Measurements from ENCODE around the gene ITLN1.

The ITLN1 gene

DNA sequence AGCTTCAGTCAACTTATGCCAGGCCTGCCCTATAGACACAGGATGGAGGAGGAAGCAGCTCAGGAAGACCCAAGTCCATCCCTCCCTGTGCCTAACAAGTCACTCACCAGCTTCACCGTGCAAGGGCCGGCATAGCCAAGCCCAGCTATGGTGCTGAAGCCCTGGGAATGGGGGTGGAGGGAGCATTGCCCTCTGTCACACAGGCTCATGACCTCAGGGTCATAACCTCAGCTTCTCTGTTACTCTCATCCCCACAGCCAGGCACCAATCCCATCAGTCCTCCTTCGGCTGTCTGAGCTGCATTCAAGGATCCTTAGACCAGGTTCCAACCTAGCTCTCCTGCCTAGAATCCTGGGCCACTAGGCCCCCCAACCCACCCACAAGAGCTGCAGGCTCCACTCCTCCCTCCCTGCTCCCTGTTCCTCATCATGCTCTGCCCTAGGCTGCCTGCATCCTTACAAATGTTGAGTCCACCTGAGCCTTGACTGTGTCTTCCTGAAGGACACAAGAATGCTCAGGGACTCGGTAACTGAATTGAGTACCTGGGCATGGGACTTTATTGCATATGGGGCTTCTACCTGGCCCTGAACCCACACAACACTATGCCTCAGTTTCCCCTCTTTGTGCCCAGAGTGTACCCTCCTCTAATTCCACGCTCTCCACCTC, 24.0 kb downstream of the ITLN1 start:
- DNase-seq (ENCODE audit: extremely low read depth, low read depth), result no peak
- TF ChIP-seq, protein P1, sequence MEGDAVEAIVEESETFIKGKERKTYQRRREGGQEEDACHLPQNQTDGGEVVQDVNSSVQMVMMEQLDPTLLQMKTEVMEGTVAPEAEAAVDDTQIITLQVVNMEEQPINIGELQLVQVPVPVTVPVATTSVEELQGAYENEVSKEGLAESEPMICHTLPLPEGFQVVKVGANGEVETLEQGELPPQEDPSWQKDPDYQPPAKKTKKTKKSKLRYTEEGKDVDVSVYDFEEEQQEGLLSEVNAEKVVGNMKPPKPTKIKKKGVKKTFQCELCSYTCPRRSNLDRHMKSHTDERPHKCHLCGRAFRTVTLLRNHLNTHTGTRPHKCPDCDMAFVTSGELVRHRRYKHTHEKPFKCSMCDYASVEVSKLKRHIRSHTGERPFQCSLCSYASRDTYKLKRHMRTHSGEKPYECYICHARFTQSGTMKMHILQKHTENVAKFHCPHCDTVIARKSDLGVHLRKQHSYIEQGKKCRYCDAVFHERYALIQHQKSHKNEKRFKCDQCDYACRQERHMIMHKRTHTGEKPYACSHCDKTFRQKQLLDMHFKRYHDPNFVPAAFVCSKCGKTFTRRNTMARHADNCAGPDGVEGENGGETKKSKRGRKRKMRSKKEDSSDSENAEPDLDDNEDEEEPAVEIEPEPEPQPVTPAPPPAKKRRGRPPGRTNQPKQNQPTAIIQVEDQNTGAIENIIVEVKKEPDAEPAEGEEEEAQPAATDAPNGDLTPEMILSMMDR (IDR thresholded peaks at IDR 0.05; ENCODE audit: low read depth, low read length), result no peak

DNA sequence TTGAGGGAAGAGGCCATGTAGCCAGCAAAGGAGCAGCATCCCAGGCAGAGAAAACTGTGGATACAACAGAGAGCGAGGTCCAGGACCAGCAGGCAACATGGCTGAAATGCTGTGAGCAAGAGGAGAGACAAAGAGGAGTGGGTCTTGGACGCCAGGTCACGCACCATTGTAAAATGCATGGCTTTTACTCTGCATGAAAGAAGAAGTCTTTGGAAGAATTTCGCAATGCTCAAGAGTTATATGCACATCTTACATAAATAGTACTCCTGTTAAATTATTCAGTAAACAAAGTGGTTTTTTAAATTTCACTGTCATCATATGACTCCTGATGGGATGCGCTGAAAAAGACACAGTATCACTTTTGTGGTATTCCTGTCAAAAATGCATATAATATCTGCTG, 25.8 kb downstream of the ITLN1 start:
- DNase-seq (ENCODE audit: extremely low read depth, low read depth), result no peak
- TF ChIP-seq, protein P1 (IDR thresholded peaks at IDR 0.05; ENCODE audit: low read depth, low read length), result no peak

DNA sequence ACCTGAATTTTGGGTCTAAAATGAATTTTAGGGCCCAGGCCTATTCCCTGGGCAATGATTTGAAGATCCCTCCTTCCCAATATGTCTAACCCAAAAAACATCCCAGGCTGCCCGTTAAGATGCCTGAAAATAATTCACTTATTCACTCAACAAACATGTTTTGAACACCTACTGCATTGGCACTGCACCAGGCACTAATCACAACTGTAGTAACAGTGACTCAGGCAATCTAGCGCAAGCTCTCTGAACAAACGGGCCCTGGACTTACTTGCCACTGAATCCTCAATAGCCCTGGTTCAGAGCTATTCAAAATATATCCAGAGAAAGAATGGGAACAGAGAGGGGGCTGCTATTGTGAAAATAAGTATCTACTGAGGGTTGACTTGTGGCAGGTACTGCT, 26.5 kb downstream of the ITLN1 start:
- TF ChIP-seq, protein P1 (IDR thresholded peaks at IDR 0.05; ENCODE audit: low read depth, low read length), result no peak
- DNase-seq (ENCODE audit: extremely low read depth, low read depth), result no peak

DNA sequence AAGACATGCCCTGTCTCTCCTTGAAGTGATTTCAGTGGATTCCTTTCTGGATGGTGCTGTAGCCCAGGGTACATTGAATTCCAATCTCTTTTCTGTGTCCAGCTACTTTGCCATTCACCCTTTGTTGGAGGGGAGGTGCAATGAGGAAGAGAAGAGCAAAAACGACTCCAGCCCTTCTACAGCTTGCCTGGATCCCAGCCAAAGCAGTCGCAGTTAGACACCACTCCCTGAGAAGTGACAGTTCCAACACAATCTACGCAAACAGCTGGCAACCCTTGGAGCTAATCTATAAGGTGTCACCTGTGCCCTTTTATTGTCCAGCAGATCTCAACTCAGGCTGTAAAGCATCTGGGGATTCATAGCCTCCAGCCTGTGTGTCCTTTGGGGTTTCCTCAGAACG, 26.9 kb downstream of the ITLN1 start:
- DNase-seq (ENCODE audit: extremely low read depth, low read depth), result no peak
- TF ChIP-seq, protein P1 (IDR thresholded peaks at IDR 0.05; ENCODE audit: low read depth, low read length), result no peak

DNA sequence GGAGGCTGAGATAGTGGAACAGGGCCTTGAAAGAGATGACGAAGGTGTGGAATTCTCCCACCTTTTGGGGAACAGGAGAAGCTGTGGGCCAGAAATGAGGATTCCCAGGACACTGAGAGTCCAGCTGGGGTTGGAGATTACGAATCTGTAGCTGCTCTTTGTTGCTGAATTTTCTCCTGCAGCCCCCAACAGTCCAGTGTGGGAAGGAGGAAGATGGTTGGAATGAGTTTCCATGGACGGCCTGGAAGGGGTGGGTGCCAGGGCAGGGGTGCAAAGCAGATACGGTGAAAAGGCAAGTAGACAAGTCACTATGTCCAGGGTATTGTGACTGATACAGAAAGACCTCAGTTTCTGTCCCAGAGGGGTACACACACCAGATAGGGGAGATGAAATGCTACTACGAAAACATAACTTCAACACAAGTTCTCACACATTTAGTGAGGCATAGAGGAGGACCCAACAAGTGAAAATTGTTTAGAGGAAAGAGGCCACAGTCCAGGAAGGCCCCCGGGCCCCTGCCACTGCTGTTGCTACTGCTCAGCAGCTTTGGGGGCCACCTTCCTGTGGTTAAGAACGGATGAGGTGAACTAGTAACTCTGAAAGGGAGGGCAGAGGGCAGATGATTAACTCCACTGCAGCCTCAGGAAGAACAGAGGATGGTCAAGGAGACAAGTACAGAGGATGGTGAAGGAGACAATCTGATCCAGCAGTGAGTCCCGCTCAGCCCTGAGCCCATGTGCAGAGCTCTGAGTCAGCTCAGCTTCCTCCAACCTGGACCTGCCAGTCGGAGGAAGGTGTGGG, 29.6 kb downstream of the ITLN1 start:
- no peak for DNase-seq (ENCODE audit: extremely low read depth, low read depth)
- TF ChIP-seq, protein P1 (IDR thresholded peaks at IDR 0.05; ENCODE audit: low read depth, low read length), result no peak

DNA sequence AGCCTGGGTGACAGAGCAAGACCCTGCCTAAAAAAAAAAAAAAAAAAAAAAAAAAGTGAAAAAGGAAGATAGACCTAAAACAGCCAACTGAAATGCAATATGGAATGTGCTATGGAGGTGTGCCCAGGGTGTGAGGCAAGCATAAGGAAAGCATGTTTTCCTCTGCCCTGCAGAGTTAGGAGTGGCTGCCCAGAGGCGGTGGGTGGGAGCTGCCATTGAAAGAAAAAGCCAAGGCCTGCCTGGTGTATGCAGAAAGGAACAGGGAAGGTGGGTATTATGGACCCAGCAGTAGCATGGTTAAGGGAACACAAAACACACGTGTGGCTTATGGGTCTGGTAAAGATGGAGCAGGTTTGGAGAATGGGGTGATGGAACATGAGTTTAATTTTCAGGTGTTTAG, 31.2 kb downstream of the ITLN1 start:
- TF ChIP-seq, protein P1 (IDR thresholded peaks at IDR 0.05; ENCODE audit: low read depth, low read length), result no peak

DNA sequence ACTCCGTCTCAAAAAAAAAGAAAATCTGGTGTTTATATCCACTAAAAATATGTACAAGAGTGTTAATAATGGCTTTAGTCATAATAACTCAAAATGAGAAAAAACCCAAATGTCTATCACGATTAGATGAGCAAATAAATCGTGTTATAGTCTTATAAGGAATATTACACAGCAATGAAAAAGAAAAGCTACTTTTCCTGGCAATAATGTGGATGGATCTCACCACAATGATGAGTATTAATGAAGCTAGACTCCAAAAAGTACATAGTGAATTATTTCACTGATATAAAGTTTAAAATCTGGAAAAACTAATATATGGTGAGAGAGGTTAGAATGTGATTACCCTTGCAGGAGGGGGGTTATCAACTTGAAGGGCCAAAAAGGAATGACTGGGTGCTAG, 32.0 kb downstream of the ITLN1 start:
- TF ChIP-seq, protein P1 (IDR thresholded peaks at IDR 0.05; ENCODE audit: low read depth, low read length), result no peak
- DNase-seq (ENCODE audit: extremely low read depth, low read depth), result no peak

More for the DNA sequence above, 31.2 kb downstream of the ITLN1 start:
- DNase-seq (ENCODE audit: extremely low read depth, low read depth), result no peak
